Endometrial microvascular endothelial cells (primary cell): ENCODE results near the gene OLFM4. TPM values are rescaled to one million over a fixed set of nuclear protein-coding genes. Genes with fewer than 3 reads are reported as not detected.

Experiments
- in situ Hi-C: cut with HindIII; loops from 2 replicates; pipeline ENCODE4 v1.10.0; 2017; ENCODE audit warnings: low sequenced_read_pairs, low pct_unique_long_range_greater_than_20kb; ENCODE audit errors: inconsistent ontology term
- total RNA-seq: library from RNA; depleted of rRNA; stranded (reverse); fragments of >200 nt; gene quantifications from one replicate; pipeline ENCODE4 v1.2.3, GENCODE V29; 2015; ENCODE audit errors: inconsistent ontology term

Gene OLFM4
- not detected for total RNA-seq

DNA sequence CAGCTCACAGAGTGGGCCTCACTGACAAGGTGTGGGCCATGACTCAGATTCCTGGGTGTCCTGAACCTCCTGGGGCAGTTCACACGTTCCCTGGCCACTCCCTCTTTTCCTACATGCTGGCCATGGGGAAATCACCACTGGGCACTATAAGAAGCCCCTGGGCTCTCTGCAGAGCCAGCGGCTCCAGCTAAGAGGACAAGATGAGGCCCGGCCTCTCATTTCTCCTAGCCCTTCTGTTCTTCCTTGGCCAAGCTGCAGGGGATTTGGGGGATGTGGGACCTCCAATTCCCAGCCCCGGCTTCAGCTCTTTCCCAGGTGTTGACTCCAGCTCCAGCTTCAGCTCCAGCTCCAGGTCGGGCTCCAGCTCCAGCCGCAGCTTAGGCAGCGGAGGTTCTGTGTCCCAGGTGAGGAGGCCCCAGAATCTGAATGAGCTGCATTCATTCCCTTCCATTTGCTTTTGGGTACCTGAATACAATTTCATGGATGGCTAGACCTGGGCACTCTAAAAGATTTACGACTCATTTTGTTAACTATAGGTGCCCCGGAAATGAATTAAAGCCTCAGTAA lies at the start of gene OLFM4:
TSS of gene OLFM4 (plus strand) at position 177 of the 567 bp plus-strand sequence. CDS start at position 201, 24 bp downstream.
- in situ Hi-C loops, result no loop called here

- in situ Hi-C loops, result no loop called here
Measured at GRCh38 chr13:52978989-52979388, 49.6 kb upstream of the OLFM4 start.

GRCh38 chr13:52980695-52981094 lies 47.9 kb upstream of the OLFM4 start:
- in situ Hi-C loops, result no loop called here

GRCh38 chr13:52983836-52984235 lies 44.8 kb upstream of the OLFM4 start:
- in situ Hi-C loops, result no loop called here

DNA sequence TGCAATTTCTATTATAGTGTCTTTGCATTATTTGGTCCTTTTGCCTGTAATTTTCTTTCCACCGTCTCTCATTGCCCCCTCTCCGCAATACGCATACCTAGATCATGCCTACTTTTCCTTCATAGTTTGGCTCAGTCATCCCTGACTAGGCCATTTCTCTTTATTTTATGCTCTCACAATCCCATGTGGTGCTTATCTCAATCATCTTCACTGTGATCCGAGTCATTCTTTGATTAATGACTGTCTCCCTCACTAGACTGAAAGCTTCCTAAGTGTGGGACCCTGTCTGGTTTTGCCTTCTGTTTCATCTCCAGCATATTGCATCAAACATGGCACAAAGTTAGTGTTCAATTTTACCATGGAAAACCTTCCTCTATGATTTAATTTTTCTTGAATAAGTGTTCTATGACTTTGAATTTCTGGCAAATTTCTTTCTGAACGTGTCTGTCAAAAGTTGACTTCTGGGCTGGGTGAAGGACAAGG lies 43.7 kb upstream of the OLFM4 start:
- in situ Hi-C loops, result no loop called here

DNA sequence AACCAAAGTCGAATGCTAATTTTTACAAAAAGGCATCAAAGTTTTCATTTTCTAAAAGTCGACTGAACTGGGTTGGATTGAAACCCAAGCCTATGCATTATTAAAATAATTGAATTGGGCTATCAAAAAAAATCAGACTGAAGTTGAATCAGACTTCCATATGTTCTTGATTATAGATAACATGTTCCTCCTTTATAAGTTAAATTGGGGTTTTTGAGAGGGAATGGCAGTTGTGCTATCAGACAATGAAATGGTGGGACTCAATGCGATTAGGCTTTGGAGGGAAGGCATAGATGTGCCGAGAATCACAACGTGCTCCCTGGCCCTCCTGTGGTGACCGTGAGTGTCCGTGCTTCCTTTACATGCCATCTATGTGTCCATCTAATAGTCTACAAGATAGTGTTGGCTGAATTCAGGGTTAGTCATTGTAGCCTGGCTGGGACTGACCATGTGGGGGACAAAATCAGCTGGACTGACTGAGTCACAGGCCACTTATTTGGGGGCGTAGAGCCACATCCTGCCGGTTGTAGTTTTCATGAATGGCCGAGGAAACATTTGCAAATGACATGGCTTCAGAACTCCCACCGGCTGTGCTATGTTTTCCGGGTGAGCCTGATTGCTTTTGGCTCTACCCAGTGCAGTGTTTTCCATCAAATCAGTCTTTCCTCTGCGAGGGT lies 37.1 kb upstream of the OLFM4 start:
- in situ Hi-C loops, result no loop called here

GRCh38 chr13:52992110-52992509 lies 36.5 kb upstream of the OLFM4 start:
- in situ Hi-C loops, result no loop called here

DNA sequence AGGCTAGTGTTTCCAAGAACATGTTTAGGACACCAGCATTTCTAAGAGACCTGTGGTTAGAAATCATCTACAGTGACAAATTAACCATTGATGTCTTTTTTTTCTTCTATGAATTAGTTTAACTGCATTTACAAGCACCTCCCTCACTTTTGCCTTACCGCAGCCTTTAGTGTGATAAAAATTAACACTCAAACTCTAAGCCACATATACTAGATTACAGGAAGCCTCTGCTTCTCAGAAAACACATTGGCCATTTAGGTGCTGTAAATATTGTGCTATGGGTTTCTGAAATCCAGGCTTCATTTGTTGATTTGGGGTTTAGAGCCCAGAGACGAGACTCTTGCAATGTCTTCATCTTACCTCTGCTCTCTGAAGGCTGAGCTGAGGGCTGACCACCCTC lies 34.6 kb upstream of the OLFM4 start:
- in situ Hi-C loops, result no loop called here

- in situ Hi-C loops, result no loop called here
Measured at GRCh38 chr13:52994865-52995264, 33.7 kb upstream of the OLFM4 start.

- in situ Hi-C loops, result no loop called here
Measured at GRCh38 chr13:52995946-52996345, 32.7 kb upstream of the OLFM4 start.

- in situ Hi-C loops, result no loop called here
Measured at GRCh38 chr13:52997951-52998876, 30.4 kb upstream of the OLFM4 start.

DNA sequence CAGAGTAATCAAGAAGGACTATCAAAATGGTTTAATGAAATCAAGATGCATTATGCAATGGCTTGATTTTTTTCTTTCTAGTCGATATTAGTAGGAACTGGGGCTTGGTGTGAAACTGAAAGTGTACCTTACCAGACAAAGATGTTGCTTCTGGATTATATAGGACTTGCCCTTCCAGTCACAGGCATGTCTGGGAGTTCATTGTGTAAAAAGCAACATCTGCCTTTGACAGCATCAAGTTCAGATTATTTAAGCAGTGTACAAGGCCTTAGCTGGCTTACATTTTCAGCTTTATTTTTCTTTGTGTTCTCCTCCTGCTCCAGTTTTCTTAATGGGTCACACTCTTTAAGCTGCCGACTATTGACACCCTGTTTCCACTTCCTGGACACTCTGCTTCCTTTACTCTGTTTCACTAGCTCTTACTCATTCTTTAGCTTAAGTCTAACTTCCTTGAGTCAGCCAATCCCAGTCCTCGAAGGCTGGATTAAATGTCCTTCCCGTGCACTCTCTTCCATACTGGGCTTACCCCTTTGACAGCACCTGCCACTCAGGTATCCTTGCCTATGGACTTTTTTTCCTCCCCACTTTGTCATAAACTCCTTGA lies 29.4 kb upstream of the OLFM4 start:
- in situ Hi-C loops, result no loop called here

GRCh38 chr13:53001444-53002225 lies 27.0 kb upstream of the OLFM4 start:
- in situ Hi-C loops, result no loop called here

- in situ Hi-C loops, result no loop called here
Measured at GRCh38 chr13:53004573-53004972, 24.0 kb upstream of the OLFM4 start.

GRCh38 chr13:53005626-53006025 lies 23.0 kb upstream of the OLFM4 start:
- in situ Hi-C loops, result no loop called here

DNA sequence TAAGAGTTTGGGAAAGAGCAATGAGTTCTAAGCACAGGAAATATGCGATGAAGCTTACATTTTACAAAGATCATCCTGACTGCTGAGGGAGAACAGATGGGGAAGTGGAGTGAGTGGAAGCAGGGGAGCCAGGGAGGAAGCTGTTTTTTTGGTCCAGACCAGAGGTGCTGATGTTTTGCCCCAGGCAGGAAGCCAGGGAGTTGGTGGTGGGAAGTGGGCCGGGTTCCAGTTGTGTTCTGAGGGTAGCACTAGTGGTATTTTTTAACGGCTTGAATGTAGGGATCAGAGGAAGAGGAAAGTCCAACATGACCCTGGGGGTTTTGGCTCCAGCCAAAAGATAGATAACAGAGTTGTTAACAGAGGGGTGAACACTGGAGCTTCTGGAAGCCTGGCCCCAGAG lies 20.7 kb upstream of the OLFM4 start:
- in situ Hi-C loops, result no loop called here

GRCh38 chr13:53010374-53011105 lies 18.1 kb upstream of the OLFM4 start:
- in situ Hi-C loops, result no loop called here

DNA sequence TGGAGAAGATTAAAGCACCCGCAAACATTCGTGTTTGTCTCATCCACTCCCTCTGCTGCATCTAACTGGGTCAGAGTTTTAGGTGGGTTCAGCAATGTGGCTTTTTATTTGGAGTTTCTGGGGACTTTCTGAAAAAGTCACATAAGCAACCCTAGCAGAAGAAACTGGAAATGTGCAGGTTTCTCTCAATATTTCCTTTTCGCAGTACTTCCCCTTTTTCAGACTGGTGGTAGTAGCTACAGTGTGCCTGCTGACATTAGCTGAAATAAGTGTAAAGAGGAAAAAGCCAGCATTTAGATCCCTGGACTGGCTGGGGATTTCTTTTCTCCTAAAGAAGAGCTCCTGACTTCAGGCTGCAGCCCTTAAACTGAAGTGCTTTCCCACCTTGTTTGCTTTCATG lies 15.9 kb upstream of the OLFM4 start:
- in situ Hi-C loops, result no loop called here
